GM12874 (cell line): ENCODE measurements around the gene LONP1.

Source experiments
- TF ChIP-seq, protein P1 (sequence below): IDR thresholded peaks from 2 replicates; pipeline ENCODE4 v1.5.1; 2011; ENCODE audit warnings: low read depth, mild to moderate bottlenecking, control low read depth, low read length, moderate library complexity; ENCODE audit not compliant: insufficient read depth

LONP1 gene

GRCh38 chr19:5664515-5664914, 55.4 kb downstream of the LONP1 start:
- TF ChIP-seq, protein P1, sequence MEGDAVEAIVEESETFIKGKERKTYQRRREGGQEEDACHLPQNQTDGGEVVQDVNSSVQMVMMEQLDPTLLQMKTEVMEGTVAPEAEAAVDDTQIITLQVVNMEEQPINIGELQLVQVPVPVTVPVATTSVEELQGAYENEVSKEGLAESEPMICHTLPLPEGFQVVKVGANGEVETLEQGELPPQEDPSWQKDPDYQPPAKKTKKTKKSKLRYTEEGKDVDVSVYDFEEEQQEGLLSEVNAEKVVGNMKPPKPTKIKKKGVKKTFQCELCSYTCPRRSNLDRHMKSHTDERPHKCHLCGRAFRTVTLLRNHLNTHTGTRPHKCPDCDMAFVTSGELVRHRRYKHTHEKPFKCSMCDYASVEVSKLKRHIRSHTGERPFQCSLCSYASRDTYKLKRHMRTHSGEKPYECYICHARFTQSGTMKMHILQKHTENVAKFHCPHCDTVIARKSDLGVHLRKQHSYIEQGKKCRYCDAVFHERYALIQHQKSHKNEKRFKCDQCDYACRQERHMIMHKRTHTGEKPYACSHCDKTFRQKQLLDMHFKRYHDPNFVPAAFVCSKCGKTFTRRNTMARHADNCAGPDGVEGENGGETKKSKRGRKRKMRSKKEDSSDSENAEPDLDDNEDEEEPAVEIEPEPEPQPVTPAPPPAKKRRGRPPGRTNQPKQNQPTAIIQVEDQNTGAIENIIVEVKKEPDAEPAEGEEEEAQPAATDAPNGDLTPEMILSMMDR, result no peak

DNA sequence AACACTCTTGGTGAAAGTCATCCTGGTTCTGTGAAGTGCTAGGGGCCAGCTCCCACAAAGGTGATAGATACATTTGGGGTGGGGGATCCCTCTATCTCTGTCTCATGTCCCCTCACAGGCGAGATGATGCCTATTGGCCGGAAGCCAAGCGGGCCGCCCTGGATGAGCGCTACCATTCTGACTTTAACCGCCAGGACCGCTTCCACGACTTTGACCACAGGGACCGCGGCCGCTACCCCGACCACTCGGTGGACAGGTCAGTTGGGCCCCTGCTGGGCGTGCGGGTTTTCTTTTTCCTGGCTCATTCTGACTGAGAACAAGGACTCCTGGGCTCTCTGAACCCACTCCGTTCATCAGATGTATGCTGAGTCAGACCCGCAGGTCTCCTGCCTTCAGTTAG, 56.0 kb downstream of the LONP1 start:
- TF ChIP-seq, protein P1, result no peak

- TF ChIP-seq, protein P1, result no peak
Measured at GRCh38 chr19:5661483-5661882, 58.5 kb downstream of the LONP1 start.

- TF ChIP-seq, protein P1, result no peak
Measured at GRCh38 chr19:5655412-5655811, 64.5 kb downstream of the LONP1 start.

DNA sequence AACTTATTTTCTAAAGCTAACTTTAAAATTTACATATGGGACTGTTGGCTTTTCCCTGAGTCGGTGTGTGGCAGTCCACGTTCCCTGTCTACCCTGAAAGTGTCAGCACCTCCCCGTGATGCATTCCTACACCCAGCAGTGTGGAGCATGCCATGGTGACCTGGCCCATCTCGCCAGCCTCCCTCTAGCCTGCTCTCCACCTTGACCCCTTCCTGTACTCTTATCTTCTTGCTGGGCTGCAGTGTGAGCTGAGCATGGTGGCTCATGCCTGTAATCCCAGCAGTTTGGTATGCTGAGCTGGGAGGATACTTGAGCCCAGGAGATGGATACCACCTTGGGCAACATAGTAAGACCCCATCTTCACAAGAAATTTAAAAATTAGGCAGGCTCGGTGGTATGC, 65.0 kb downstream of the LONP1 start:
- TF ChIP-seq, protein P1, result no peak

DNA sequence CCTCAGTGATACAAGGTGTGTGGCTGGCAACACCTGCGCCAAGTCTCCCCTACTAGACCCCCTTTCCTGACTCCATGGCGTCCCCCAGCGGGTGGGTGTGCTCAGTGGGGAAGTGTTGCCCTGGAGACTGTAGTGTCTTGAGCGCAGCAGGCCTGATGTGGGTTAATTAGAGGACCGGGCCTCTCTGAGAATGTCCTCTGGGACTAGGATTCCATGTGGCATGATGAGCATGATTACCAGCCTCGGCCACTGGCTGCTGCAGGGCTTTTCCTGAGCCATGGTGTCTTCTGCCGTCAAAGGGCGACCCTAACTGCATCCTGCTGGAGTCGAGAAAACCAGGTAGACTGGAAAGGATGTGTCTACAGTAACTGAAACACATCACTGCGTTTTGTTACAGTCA, 67.7 kb downstream of the LONP1 start:
- TF ChIP-seq, protein P1, result no peak

DNA sequence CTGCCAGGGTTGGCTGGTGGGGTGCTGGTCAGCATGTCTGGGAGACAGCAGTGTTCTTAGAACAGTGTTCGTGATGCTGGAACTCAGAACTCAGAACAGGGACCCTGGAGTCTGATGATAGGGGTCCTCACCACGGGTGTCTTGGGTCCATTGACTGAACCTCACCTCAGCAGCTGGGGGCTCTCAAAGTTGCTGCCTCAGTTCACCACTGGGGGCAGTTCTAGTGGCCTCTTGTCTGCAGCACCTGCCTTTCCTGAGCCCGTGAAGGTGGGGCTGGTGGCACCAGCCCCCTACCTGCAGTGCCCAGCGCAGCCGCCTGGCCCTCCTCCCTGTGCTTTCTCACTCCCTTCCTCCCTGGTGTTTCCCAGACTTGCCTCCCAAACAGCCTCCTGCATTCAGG, 68.6 kb downstream of the LONP1 start:
- TF ChIP-seq, protein P1, result 0 out of 2 replicates have a peak, but pooled peaks have one; percentile 15

- TF ChIP-seq, protein P1, result no peak
Measured at GRCh38 chr19:5648464-5648863, 71.5 kb downstream of the LONP1 start.
